ENCODE data around the gene PACS2. TPM values are rescaled to one million over a fixed set of nuclear protein-coding genes. Genes with fewer than 3 reads are reported as not detected.
"Not testable (repeated sequence)": the region's sequence is repeated elsewhere in the genome, so short reads cannot be mapped to it uniquely, and the experiment has no call there.

The PACS2 gene
- total RNA-seq, 2 experiments from 2014 or later: 21.1 to 22.2 TPM

DNA sequence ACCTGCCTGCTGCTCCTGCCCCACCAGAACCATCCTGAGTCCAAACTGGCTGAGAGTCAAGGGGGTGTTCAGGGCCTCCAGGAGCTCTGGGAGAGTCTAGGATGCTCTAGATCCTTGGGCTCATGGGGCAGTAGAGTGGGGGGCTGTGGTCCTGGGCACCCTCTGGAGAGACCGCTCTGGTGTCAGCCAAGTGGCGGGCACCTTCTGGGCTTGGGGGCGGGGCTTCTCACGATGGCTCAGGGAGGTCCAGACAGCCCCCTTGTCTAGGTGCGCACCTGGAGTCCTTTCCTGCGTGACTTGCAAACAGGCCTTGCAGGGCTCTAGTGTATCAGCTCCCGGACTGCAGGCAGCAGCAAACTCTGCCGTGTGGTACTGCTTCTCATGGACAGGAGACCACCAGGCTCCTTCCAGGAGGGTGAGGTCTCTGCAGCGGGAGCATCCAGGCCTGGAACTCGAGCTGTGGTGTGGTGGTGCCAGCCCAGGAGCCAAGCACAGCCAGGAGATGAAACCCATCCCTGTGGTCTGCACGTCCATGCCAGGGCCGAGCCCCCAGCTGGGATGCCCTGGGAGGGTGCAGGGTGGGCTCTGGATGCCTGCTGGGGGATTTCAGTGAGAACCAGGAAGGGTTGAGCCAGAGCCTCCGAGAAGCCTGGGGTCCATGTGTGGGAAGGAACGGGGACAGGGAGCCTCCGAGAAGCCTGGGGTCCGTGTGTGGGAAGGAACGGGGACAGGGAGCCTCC lies 15.0 kb downstream of the PACS2 start:
- no peaks in the 10 kb centered on the region for H3K36me3 Mint-ChIP-seq
- H3K9me3 Mint-ChIP-seq: no peaks in the 10 kb centered on the region

GRCh38 chr14:105330491-105330895 lies 15.9 kb downstream of the PACS2 start:
- Mint-ChIP-seq H3K4me3 (no peak overlapping the region), H3K36me3 (no peaks in the 10 kb centered on the region), H3K9me3 (no peaks in the 10 kb centered on the region), H3K4me1 (peaks cover 29% of the 10 kb centered on the region), H3K27me3 (no peaks in the 10 kb centered on the region), H3K27ac (no peak overlapping the region)
- DNase-seq: peak; percentile 29

More for the DNA sequence above, 15.0 kb downstream of the PACS2 start:
- H3K27ac Mint-ChIP-seq: no peak overlapping the region
- no peak for DNase-seq
- no peaks in the 10 kb centered on the region for H3K27me3 Mint-ChIP-seq
- H3K4me1 Mint-ChIP-seq: peaks cover 29% of the 10 kb centered on the region
- H3K4me3 Mint-ChIP-seq: no peak overlapping the region

DNA sequence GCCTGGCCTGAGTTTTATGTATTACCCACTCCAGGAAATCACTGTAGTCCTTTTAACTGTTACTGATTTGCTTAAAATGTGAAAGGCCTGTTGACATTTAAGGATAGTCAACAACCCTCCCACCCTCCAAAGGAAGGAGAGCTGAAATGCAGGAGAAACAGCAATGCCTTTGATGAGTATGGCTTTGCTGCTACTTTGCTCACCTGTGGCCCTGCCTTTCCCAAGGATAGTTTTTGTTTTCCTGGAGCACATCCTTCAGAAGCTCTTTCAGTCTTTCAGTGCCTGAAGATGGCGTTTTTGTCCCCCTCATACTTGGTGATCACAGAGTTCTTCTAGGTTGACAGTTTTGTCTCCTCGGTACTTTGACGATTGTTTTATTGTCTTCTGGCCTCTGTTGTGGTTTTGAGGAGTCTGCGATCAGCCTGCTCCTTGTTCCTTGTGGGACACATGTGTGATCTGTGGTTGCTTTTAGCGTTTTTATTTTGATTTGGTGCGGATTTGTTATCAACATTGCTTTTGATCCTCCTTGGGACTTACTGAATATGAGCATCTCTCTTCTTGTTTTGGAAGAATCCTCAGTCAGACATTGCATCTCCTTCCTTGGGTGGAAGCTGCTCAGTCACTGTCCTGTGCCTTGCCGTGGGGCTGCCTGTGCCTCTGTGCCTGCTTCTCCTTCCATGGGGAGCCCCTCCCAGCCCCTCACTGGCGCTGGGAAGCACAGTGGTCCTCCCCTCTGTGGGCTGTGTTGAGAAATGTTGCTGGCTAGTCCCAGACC lies 17.2 kb downstream of the PACS2 start:
- Mint-ChIP-seq H3K9me3 (no peaks in the 10 kb centered on the region), H3K36me3 (peaks cover 5% of the 10 kb centered on the region), H3K27ac (no peak overlapping the region), H3K27me3 (no peaks in the 10 kb centered on the region), H3K4me3 (no peak overlapping the region), H3K4me1 (peaks cover 29% of the 10 kb centered on the region)
- no peak for DNase-seq

- Mint-ChIP-seq H3K27me3 (no peaks in the 10 kb centered on the region), H3K4me3 (no peak overlapping the region), H3K27ac (no peak overlapping the region), H3K9me3 (no peaks in the 10 kb centered on the region), H3K36me3 (peaks cover 5% of the 10 kb centered on the region), H3K4me1 (peaks cover 29% of the 10 kb centered on the region)
- DNase-seq: no peak
These were observed 17.9 kb downstream of the PACS2 start for GRCh38 chr14:105332350-105332874.

DNA sequence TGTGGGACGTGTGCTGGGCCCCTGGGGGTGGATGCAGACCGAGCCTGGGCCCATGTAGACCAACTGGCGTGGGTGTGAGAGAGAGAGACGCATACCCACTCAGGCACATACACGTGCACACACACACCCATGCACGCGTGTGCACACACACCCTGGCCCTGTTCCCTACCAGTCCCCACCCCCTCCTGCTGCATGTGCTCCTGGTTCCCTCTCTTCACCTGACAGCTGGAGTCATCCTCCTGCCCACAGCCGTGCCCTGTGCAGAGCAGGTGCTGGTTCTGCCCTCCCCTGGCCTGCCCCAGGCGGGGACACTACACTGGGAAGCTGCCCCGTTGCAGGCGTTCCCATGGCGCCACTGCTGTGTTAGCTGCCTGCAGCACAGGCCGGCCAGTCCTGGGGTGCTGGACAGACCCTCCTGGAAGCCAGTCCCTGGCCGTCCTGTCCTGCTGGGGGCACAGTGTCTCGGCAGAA lies 18.5 kb downstream of the PACS2 start:
- no peak for DNase-seq
- Mint-ChIP-seq H3K9me3 (no peaks in the 10 kb centered on the region), H3K4me3 (no peak overlapping the region), H3K36me3 (peaks cover 5% of the 10 kb centered on the region), H3K27me3 (no peaks in the 10 kb centered on the region), H3K27ac (no peak overlapping the region), H3K4me1 (peaks cover 29% of the 10 kb centered on the region)

- H3K27me3 Mint-ChIP-seq: no peaks in the 10 kb centered on the region
- no peak overlapping the region for H3K27ac Mint-ChIP-seq
- H3K36me3 Mint-ChIP-seq: peaks cover 5% of the 10 kb centered on the region
- H3K9me3 Mint-ChIP-seq: no peaks in the 10 kb centered on the region
- H3K4me3 Mint-ChIP-seq: no peak overlapping the region
- DNase-seq: no peak
- H3K4me1 Mint-ChIP-seq: peaks cover 26% of the 10 kb centered on the region
These were observed 19.2 kb downstream of the PACS2 start for GRCh38 chr14:105333613-105334364.

GRCh38 chr14:105334383-105335230 lies 20.1 kb downstream of the PACS2 start:
- no peak overlapping the region for H3K27ac Mint-ChIP-seq
- no peak for DNase-seq
- no peaks in the 10 kb centered on the region for H3K27me3 Mint-ChIP-seq
- H3K4me3 Mint-ChIP-seq: no peak overlapping the region
- H3K36me3 Mint-ChIP-seq: peaks cover 5% of the 10 kb centered on the region
- H3K9me3 Mint-ChIP-seq: no peaks in the 10 kb centered on the region
- peaks cover 24% of the 10 kb centered on the region for H3K4me1 Mint-ChIP-seq

DNA sequence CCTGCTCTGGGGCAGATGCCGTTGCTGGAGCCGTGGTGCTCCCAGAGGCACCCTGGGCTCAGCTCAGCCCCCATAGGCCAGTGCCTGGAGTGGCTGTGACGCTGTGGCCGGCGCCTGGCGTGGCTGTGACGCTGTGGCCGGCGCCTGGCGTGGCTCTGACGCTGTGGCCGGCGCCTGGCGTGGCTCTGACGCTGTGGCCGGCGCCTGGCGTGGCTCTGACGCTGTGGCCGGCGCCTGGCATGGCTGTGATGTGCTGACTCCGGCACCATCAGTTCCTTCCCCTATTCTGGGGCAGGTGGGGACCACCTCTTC lies 20.6 kb downstream of the PACS2 start:
- peaks cover 24% of the 10 kb centered on the region for H3K4me1 Mint-ChIP-seq
- H3K27ac Mint-ChIP-seq, H3K4me3 Mint-ChIP-seq: not testable (repeated sequence)

GRCh38 chr14:105335735-105336476 lies 21.4 kb downstream of the PACS2 start:
- peaks cover 5% of the 10 kb centered on the region for H3K36me3 Mint-ChIP-seq
- no peak overlapping the region for H3K4me3 Mint-ChIP-seq

More for the DNA sequence above, 20.6 kb downstream of the PACS2 start:
- not testable (repeated sequence) for H3K27me3 Mint-ChIP-seq, H3K9me3 Mint-ChIP-seq, DNase-seq, H3K36me3 Mint-ChIP-seq

DNA sequence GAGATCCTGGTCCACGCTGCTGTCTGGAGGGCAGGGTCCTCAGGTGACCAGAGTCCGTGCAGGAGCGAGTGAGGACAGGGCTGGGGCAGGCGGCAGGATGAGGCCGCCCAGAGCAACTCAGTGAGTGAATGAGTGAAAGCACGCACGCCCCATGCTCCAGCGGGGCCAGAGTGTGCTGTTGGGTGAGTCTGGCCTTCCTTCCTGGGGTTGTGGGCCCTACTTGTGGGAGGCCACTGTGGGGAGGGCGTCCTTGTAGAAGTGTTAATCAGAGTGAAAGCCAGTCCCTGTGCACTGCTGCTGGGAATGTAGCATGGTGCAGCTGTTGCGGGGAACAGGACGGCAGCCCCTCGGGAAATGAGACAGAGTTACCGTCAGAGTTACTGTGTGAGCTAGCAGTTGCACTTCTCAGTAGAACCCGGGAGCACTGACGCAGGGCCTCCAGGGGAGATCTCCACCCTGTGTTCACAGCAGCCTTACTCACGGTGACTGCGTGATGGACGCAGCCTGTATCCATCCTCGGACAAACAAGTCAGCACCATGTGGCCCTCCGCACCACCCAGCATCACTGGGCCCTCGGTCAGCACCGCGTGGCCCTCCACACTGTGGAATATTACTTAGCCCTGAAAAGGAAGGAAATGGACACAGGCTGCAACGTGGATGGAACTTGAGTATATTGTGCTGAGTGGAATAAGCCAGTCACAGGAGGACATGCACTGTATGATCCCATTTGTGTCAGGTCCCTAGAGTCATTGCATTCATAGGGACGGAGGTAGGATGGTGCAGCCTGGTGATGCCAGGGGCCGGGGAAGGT lies 22.1 kb downstream of the PACS2 start:
- peaks cover 21% of the 10 kb centered on the region for H3K4me1 Mint-ChIP-seq
- H3K4me3 Mint-ChIP-seq: no peak overlapping the region
- peaks cover 5% of the 10 kb centered on the region for H3K36me3 Mint-ChIP-seq
- no peaks in the 10 kb centered on the region for H3K27me3 Mint-ChIP-seq
- no peak overlapping the region for H3K27ac Mint-ChIP-seq
- DNase-seq: no peak
- H3K9me3 Mint-ChIP-seq: no peaks in the 10 kb centered on the region

More at GRCh38 chr14:105335735-105336476, 21.4 kb downstream of the PACS2 start:
- no peak for DNase-seq
- H3K27me3 Mint-ChIP-seq: no peaks in the 10 kb centered on the region
- H3K4me1 Mint-ChIP-seq: peaks cover 22% of the 10 kb centered on the region
- H3K27ac Mint-ChIP-seq: no peak overlapping the region
- H3K9me3 Mint-ChIP-seq: no peaks in the 10 kb centered on the region

- Mint-ChIP-seq H3K4me1 (peaks cover 17% of the 10 kb centered on the region), H3K4me3 (no peak overlapping the region), H3K9me3 (no peaks in the 10 kb centered on the region), H3K27ac (no peak overlapping the region), H3K27me3 (no peaks in the 10 kb centered on the region), H3K36me3 (peaks cover 5% of the 10 kb centered on the region)
- DNase-seq: no peak
These were observed 22.9 kb downstream of the PACS2 start for GRCh38 chr14:105337433-105337832.

- Mint-ChIP-seq H3K9me3 (no peaks in the 10 kb centered on the region), H3K27ac (no peak overlapping the region), H3K27me3 (no peaks in the 10 kb centered on the region), H3K36me3 (peaks cover 5% of the 10 kb centered on the region), H3K4me1 (peaks cover 11% of the 10 kb centered on the region), H3K4me3 (no peak overlapping the region)
- no peak for DNase-seq
These were observed 23.6 kb downstream of the PACS2 start for GRCh38 chr14:105337966-105338741.

Data from activated naive CD8-positive, alpha-beta T cell treated with anti-CD3 and anti-CD28 coated beads for 36 hours (primary cell).